HepG2 (cell line): ENCODE results near the gene MARCO. TPM values are rescaled to one million over a fixed set of nuclear protein-coding genes. Genes with fewer than 3 reads are reported as not detected.

Experiments used
- GPBP1L1 ChIP-seq: sonication (generic); formaldehyde crosslinking; IDR thresholded peaks from 2 replicates; pipeline ENCODE4 v1.5.0; 2020; ENCODE audit warnings: mild to moderate bottlenecking, missing genetic modification reagents
- HDAC1 ChIP-seq: sonication (generic); formaldehyde crosslinking; IDR thresholded peaks from 2 replicates; pipeline ENCODE4 v1.5.1; 2020; ENCODE audit warnings: mild to moderate bottlenecking, missing genetic modification reagents
- JARID2 ChIP-seq: sonication (generic); formaldehyde crosslinking; IDR thresholded peaks from 2 replicates; pipeline ENCODE4 v1.8.1; 2023; ENCODE audit warnings: missing genetic modification reagents, inconsistent platforms; ENCODE audit not compliant: insufficient replicate concordance
- MAX ChIP-seq: IDR thresholded peaks from 2 replicates; pipeline ENCODE4 v1.6.1; 2012; ENCODE audit warnings: inconsistent platforms
- MAZ ChIP-seq, 2 experiments: sonication (generic) in 1 of 2; formaldehyde crosslinking in 1 of 2; IDR thresholded peaks; 2 replicates each; pipeline versions ENCODE4 v1.5.0 to v1.6.1; 2012 to 2020; ENCODE audit warnings: low read depth in 2 of 2, mild to moderate bottlenecking in 2 of 2, borderline replicate concordance in 1 of 2, improper control_type of control experiment in 1 of 2, low read length in 1 of 2, missing genetic modification reagents in 1 of 2, moderate library complexity in 1 of 2
- NFAT5 ChIP-seq: sonication (generic); formaldehyde crosslinking; IDR thresholded peaks from 2 replicates; pipeline ENCODE4 v1.4.0; 2020; ENCODE audit warnings: missing genetic modification reagents
- RFX1 ChIP-seq: fragments of 450-650 bp; IDR thresholded peaks from 2 replicates; pipeline ENCODE4 v1.6.1; 2017
- ZKSCAN8 ChIP-seq: IDR thresholded peaks from 2 replicates; pipeline ENCODE4 v1.6.1; 2016; ENCODE audit warnings: borderline replicate concordance, missing genetic modification reagents, missing compliant biosample characterization
- polyA plus RNA-seq, 8 experiments: library from polyadenylated mRNA; depleted of rRNA in 3 of 8; stranded (reverse) in 7 of 8; unstranded in 1 of 8; fragments of >200 nt; fragmentation: Illumina TruSeq in 4 of 8; extraction: Trizol in 4 of 8; gene quantifications; 2 replicates each; pipeline versions ENCODE4 v1.2.1 to v1.2.3, GENCODE V29; 2011 to 2016; ENCODE audit warnings: low read depth in 4 of 8, missing spikeins in 1 of 8, mixed read lengths in 1 of 8; ENCODE audit not compliant: insufficient read depth in 1 of 8
- total RNA-seq, 5 experiments: library from RNA; depleted of rRNA; stranded (reverse); fragments of >200 nt; fragmentation: Illumina TruSeq; extraction: Trizol; gene quantifications; 2 replicates each; pipeline ENCODE4 v1.2.3, GENCODE V29; 2016; ENCODE audit warnings: low read depth in 1 of 5
- TF ChIP-seq, protein P1 (sequence below): sonication (generic); formaldehyde crosslinking; IDR thresholded peaks from 2 replicates; pipeline ENCODE4 v1.4.0; 2020; ENCODE audit warnings: missing genetic modification reagents, mild to moderate bottlenecking, borderline replicate concordance
- TF ChIP-seq, protein P2 (sequence below): sonication (generic); formaldehyde crosslinking; IDR thresholded peaks from 2 replicates; pipeline ENCODE4 v1.8.0; 2023; ENCODE audit warnings: mild to moderate bottlenecking, missing genetic modification reagents

MARCO gene
- total and polyA plus RNA-seq, 2 of the 13 experiments (the other 11 are each of a cell fraction or from before 2014, with no cell fraction given), result not detected

GRCh38 chr2:118937817-118938216, 4.2 kb upstream of the MARCO start (continued):
- no peak for TF ChIP-seq MAZ (IDR thresholded peaks at IDR 0.05; ENCODE audit: borderline replicate concordance, low read depth, low read length)
- TF ChIP-seq MAZ (CRISPR knock-in tag; IDR thresholded peaks at IDR 0.05; ENCODE audit: low read depth), result no peak
- TF ChIP-seq RFX1, result no peak
- no peak for TF ChIP-seq ZKSCAN8
- TF ChIP-seq, protein P1, sequence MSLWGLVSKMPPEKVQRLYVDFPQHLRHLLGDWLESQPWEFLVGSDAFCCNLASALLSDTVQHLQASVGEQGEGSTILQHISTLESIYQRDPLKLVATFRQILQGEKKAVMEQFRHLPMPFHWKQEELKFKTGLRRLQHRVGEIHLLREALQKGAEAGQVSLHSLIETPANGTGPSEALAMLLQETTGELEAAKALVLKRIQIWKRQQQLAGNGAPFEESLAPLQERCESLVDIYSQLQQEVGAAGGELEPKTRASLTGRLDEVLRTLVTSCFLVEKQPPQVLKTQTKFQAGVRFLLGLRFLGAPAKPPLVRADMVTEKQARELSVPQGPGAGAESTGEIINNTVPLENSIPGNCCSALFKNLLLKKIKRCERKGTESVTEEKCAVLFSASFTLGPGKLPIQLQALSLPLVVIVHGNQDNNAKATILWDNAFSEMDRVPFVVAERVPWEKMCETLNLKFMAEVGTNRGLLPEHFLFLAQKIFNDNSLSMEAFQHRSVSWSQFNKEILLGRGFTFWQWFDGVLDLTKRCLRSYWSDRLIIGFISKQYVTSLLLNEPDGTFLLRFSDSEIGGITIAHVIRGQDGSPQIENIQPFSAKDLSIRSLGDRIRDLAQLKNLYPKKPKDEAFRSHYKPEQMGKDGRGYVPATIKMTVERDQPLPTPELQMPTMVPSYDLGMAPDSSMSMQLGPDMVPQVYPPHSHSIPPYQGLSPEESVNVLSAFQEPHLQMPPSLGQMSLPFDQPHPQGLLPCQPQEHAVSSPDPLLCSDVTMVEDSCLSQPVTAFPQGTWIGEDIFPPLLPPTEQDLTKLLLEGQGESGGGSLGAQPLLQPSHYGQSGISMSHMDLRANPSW (CRISPR knock-in tag), result no peak
- TF ChIP-seq JARID2 (CRISPR knock-in tag), result no peak
- TF ChIP-seq MAX, result no peak
- no peak for TF ChIP-seq HDAC1
- no peak for TF ChIP-seq NFAT5
- no peak for TF ChIP-seq GPBP1L1
- TF ChIP-seq, protein P2, sequence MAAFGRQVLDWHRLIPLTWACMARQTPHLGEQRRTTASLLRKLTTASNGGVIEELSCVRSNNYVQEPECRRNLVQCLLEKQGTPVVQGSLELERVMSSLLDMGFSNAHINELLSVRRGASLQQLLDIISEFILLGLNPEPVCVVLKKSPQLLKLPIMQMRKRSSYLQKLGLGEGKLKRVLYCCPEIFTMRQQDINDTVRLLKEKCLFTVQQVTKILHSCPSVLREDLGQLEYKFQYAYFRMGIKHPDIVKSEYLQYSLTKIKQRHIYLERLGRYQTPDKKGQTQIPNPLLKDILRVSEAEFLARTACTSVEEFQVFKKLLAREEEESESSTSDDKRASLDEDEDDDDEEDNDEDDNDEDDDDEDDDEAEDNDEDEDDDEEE (CRISPR knock-in tag), result no peak
